Measurements from ENCODE around the gene RALGPS1.

RALGPS1 gene

DNA sequence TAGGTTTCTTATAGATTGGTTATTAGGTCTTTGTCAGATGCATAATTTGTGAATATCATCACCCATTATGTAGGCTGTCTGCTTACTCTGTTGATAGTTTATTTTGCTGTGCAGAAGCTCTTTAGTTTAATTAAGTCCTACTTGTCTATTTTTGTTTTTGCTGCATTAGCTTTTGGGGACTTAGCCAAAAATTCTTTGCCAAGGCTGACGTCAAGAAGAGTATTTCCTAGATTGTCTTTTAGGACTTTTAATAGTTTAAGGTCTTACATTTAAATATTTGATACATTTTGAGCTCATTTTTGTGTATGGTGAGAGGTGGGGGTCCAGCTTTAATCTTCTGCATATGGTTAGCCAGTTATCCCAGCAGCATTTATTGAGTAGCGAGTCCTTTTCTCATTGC, 232.7 kb downstream of the RALGPS1 start:
- H3K4me3 ChIP-seq (ENCODE audit: control insufficient read depth in 1 of 7, extremely low read depth in 1 of 7, insufficient read depth in 4 of 7, low read depth in 2 of 7, low read length in 6 of 7), result no peak overlapping the region
- H3K4me1 ChIP-seq (ENCODE audit: control extremely low read depth in 1 of 4, control insufficient read depth in 4 of 4, insufficient read depth in 4 of 4, low read length in 3 of 4), result no peaks in the 10 kb centered on the region
- POLR2A ChIA-PET, result no interaction called here
- no peak overlapping the region for H3K27ac ChIP-seq (ENCODE audit: insufficient read depth in 1 of 2, low read depth in 1 of 2, low read length in 2 of 2, poor library complexity in 1 of 2, severe bottlenecking in 2 of 2)
- H3K9me3 ChIP-seq (ENCODE audit: control extremely low read depth in 1 of 5, control insufficient read depth in 4 of 5, insufficient read depth in 2 of 5, low read depth in 1 of 5, low read length in 4 of 5), result peaks cover 0 to 2% (median 0%) of the 10 kb centered on the region in 5 experiments
- H3K27me3 ChIP-seq (replicated peaks in 2 of 5; ENCODE audit: control insufficient read depth in 4 of 5, insufficient read depth in 5 of 5, low read length in 4 of 5), result no peaks in the 10 kb centered on the region
- no peak for DNase-seq
- WGBS (ENCODE audit: insufficient coverage), result no CpG with 5 or more reads among the region's 2 CpGs
- no peaks in the 10 kb centered on the region for H3K36me3 ChIP-seq (ENCODE audit: control insufficient read depth in 4 of 4, insufficient read depth in 4 of 4, low read length in 3 of 4)
- CTCF ChIA-PET, result no interaction called here

DNA sequence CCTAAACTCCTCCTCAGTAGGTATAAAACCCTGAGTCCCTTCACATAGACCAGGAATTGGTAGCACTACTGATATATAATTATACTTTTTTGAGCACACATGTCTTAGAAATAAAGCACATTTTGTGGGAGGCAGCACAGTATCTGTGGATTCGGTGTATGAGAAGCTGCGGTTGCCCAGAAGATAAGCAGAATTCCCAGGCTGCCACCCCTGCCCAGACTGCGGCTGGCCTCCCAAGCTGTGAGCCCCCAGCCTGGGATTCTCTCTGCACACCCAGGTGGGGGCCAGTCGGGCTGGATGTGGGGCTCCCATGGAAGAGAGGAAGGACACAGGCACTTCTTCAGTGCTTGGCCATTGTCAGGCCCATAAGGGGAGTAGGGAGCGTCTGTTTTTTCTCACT, 233.4 kb downstream of the RALGPS1 start:
- H3K9me3 ChIP-seq (ENCODE audit: control extremely low read depth in 1 of 5, control insufficient read depth in 4 of 5, insufficient read depth in 2 of 5, low read depth in 1 of 5, low read length in 4 of 5), result peaks cover 0 to 2% (median 0%) of the 10 kb centered on the region in 5 experiments
- H3K36me3 ChIP-seq (ENCODE audit: control insufficient read depth in 4 of 4, insufficient read depth in 4 of 4, low read length in 3 of 4), result no peaks in the 10 kb centered on the region
- no peaks in the 10 kb centered on the region for H3K4me1 ChIP-seq (ENCODE audit: control extremely low read depth in 1 of 4, control insufficient read depth in 4 of 4, insufficient read depth in 4 of 4, low read length in 3 of 4)
- WGBS (ENCODE audit: insufficient coverage), result 96% methylated on average over 4 of the region's 5 CpGs
- H3K27me3 ChIP-seq (replicated peaks in 2 of 5; ENCODE audit: control insufficient read depth in 4 of 5, insufficient read depth in 5 of 5, low read length in 4 of 5), result no peaks in the 10 kb centered on the region
- no peak overlapping the region for H3K4me3 ChIP-seq (ENCODE audit: control insufficient read depth in 1 of 7, extremely low read depth in 1 of 7, insufficient read depth in 4 of 7, low read depth in 2 of 7, low read length in 6 of 7)
- ChIA-PET CTCF (no interaction called here), POLR2A (no interaction called here)
- no peak overlapping the region for H3K27ac ChIP-seq (ENCODE audit: insufficient read depth in 1 of 2, low read depth in 1 of 2, low read length in 2 of 2, poor library complexity in 1 of 2, severe bottlenecking in 2 of 2)
- no peak for DNase-seq

DNA sequence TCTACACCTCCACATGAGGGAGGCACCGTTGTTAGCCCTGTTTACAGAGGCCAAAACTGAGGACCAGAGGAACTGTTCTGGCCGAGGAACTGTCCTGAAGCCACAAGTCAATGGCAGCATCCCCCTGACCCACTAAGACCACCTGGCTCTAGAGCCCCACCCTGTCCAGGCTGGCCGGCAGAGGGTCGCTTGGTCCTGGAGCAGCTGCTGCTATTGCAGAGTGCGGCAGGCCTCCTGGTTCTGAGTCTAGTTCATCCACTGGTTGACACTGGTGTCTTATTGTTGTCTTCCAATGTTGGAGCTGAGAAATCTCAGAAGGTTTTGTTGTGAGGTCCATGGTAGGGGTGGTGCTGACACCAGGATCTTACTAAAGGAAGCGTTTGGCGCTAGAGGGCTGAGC, 234.4 kb downstream of the RALGPS1 start:
- Histone ChIP-seq H3K27me3 (replicated peaks in 2 of 5; ENCODE audit: control insufficient read depth in 4 of 5, insufficient read depth in 5 of 5, low read length in 4 of 5) (no peaks in the 10 kb centered on the region), H3K9me3 (ENCODE audit: control extremely low read depth in 1 of 5, control insufficient read depth in 4 of 5, insufficient read depth in 2 of 5, low read depth in 1 of 5, low read length in 4 of 5) (peaks cover 0 to 2% (median 0%) of the 10 kb centered on the region in 5 experiments), H3K4me3 (ENCODE audit: control insufficient read depth in 1 of 7, extremely low read depth in 1 of 7, insufficient read depth in 4 of 7, low read depth in 2 of 7, low read length in 6 of 7) (no peak overlapping the region), H3K36me3 (ENCODE audit: control insufficient read depth in 4 of 4, insufficient read depth in 4 of 4, low read length in 3 of 4) (no peaks in the 10 kb centered on the region), H3K27ac (ENCODE audit: insufficient read depth in 1 of 2, low read depth in 1 of 2, low read length in 2 of 2, poor library complexity in 1 of 2, severe bottlenecking in 2 of 2) (no peak overlapping the region), H3K4me1 (ENCODE audit: control extremely low read depth in 1 of 4, control insufficient read depth in 4 of 4, insufficient read depth in 4 of 4, low read length in 3 of 4) (no peaks in the 10 kb centered on the region)
- ChIA-PET POLR2A (no interaction called here), CTCF (no interaction called here)
- 100% methylated on average over 4 of the region's 7 CpGs for WGBS (ENCODE audit: insufficient coverage)
- DNase-seq, result no peak

DNA sequence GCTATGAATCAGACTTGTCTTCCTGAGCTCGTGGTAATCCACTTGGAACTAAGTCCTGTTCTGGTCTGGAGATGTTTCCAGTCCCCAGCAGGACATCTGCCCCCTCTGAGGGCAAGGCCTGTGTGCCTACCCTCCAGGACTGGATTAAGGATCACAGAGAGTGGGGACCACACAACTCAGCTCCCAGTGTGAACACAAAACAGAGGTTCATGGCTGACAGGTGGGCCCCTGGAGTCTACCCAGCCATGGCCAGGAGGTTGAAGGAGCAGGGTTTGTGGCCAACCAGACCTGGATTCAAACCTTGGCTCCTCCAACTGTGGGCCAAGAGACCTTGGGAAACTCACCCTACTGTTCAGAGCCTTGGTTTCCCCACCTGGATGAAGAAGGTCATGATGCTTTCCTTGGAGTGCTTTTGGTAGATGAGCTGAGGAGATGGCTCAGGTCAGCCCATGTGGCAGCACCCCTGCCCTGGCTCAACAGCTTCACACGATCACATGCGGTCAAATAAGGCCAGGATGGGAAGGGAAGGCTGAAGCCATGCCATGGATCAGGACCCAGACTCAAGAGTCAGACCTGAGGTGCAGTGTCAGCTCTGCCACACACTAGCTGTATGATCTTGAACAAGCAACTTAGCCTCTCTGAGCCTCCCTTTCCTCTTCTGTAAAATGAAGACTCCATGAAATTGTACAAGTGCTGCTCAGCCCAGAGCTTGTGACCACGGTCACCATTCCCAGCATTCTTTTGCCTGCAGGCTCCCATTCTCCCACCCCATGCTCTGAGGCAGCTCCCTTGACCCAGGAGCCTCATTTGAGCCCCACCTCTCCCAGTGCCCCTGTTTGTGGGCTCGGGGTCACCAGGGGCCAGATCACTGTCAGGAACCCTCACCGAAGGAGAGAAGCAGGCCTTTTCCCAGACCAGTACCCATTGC, 235.1 kb downstream of the RALGPS1 start:
- H3K27me3 ChIP-seq (replicated peaks in 2 of 5; ENCODE audit: control insufficient read depth in 4 of 5, insufficient read depth in 5 of 5, low read length in 4 of 5), result no peaks in the 10 kb centered on the region
- CTCF ChIA-PET, result interaction anchor here (1.2 kb wide), 1 partner anchor 19 kb away, joined by 4 read pairs; no protein-coding TSS in a partner anchor
- no peak overlapping the region for H3K4me3 ChIP-seq (ENCODE audit: control insufficient read depth in 1 of 7, extremely low read depth in 1 of 7, insufficient read depth in 4 of 7, low read depth in 2 of 7, low read length in 6 of 7)
- no peaks in the 10 kb centered on the region for H3K4me1 ChIP-seq (ENCODE audit: control extremely low read depth in 1 of 4, control insufficient read depth in 4 of 4, insufficient read depth in 4 of 4, low read length in 3 of 4)
- no peak overlapping the region for H3K27ac ChIP-seq (ENCODE audit: insufficient read depth in 1 of 2, low read depth in 1 of 2, low read length in 2 of 2, poor library complexity in 1 of 2, severe bottlenecking in 2 of 2)
- POLR2A ChIA-PET, result no interaction called here
- peaks cover 0 to 2% (median 0%) of the 10 kb centered on the region in 5 experiments for H3K9me3 ChIP-seq (ENCODE audit: control extremely low read depth in 1 of 5, control insufficient read depth in 4 of 5, insufficient read depth in 2 of 5, low read depth in 1 of 5, low read length in 4 of 5)
- 86% methylated on average over 6 of the region's 6 CpGs for WGBS (ENCODE audit: insufficient coverage)
- DNase-seq, result no peak
- no peaks in the 10 kb centered on the region for H3K36me3 ChIP-seq (ENCODE audit: control insufficient read depth in 4 of 4, insufficient read depth in 4 of 4, low read length in 3 of 4)

DNA sequence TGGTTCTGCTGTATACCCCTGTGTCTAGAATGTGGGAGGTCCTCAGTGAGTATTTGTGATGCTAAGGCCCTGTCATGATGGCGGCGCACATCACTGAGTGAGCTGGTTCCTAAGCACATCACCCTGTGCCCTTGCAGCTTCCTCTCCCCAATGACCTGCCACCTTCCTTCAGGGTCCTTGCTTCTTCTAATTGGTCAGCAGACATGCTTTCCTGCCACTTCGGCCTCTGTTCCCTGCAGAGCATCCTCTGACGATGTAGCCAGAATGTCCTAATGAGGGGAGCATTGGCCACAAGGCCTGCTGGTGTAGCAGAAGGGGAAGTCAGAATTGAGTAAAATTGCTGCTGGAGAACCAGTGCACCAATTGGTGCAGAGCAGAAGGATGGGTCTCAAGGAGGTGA, 238.9 kb downstream of the RALGPS1 start:
- Histone ChIP-seq H3K27me3 (replicated peaks in 2 of 5; ENCODE audit: control insufficient read depth in 4 of 5, insufficient read depth in 5 of 5, low read length in 4 of 5) (no peaks in the 10 kb centered on the region), H3K9me3 (ENCODE audit: control extremely low read depth in 1 of 5, control insufficient read depth in 4 of 5, insufficient read depth in 2 of 5, low read depth in 1 of 5, low read length in 4 of 5) (peaks cover 0 to 2% (median 0%) of the 10 kb centered on the region in 5 experiments), H3K4me1 (ENCODE audit: control extremely low read depth in 1 of 4, control insufficient read depth in 4 of 4, insufficient read depth in 4 of 4, low read length in 3 of 4) (no peaks in the 10 kb centered on the region), H3K36me3 (ENCODE audit: control insufficient read depth in 4 of 4, insufficient read depth in 4 of 4, low read length in 3 of 4) (no peaks in the 10 kb centered on the region), H3K4me3 (ENCODE audit: control insufficient read depth in 1 of 7, extremely low read depth in 1 of 7, insufficient read depth in 4 of 7, low read depth in 2 of 7, low read length in 6 of 7) (no peak overlapping the region), H3K27ac (ENCODE audit: insufficient read depth in 1 of 2, low read depth in 1 of 2, low read length in 2 of 2, poor library complexity in 1 of 2, severe bottlenecking in 2 of 2) (no peak overlapping the region)
- CTCF ChIA-PET, result no interaction called here
- DNase-seq, result no peak
- POLR2A ChIA-PET, result no interaction called here
- WGBS (ENCODE audit: insufficient coverage), result 100% methylated on average over 3 of the region's 4 CpGs

DNA sequence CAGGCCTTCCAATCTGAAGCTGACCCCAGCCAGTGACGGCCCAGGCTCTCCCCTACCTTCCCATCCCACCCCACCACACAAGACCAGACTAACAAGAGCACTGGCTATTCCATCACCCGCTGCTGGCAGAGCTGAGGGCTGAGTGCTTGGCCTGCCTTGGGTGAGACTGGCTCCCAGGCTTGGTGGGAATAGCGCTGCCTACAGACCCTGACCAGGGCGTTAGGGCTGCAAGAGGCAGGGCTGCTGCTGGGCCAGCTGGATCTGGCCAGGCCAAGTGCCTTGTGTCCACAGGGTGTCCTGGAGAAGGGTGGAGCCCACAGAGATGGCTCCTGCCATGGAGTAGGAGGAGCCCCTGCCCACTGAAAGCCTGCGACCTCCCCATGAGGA, 239.4 kb downstream of the RALGPS1 start:
- POLR2A ChIA-PET, result no interaction called here
- 100% methylated on average over 4 of the region's 5 CpGs for WGBS (ENCODE audit: insufficient coverage)

DNA sequence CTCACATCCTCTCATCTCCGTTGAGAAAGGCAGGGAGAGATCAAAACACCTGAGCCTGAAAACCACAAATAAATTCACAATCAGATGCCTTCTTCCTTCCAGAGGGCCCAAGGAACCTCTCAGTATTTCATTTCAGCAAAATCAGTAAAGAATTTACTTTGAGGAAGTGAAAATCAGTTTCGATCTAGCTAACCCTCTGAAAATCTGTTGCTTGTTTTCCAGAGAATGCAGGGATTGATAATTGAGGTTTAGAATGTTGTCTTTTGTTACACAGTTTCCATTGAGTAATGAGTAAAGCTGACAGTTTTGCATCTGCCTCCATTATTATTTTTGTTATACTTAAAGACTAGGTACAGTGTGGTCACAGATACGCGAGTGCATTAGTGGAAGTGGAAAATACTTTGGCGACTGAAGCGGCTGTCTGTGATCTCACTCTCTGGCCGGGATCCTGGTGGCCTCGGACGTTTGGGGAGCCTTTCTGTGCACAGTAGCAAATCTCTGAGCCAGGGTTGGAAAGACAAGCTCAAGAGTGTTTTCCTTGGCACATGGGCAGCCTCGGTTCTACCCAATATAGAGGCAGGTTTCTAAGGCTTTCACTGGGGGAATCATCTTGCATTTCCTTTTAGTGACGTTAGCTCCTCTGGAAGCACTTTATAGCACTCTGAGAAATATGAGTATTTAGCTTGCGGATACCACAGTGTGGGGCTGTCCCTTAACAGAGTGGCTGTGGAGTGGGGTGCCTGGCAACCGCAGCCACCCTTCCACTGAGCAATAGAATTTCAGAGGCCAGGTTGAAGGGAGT, 240.0 kb downstream of the RALGPS1 start:
- Histone ChIP-seq H3K4me1 (ENCODE audit: control extremely low read depth in 1 of 4, control insufficient read depth in 4 of 4, insufficient read depth in 4 of 4, low read length in 3 of 4) (no peaks in the 10 kb centered on the region), H3K36me3 (ENCODE audit: control insufficient read depth in 4 of 4, insufficient read depth in 4 of 4, low read length in 3 of 4) (no peaks in the 10 kb centered on the region), H3K9me3 (ENCODE audit: control extremely low read depth in 1 of 5, control insufficient read depth in 4 of 5, insufficient read depth in 2 of 5, low read depth in 1 of 5, low read length in 4 of 5) (peaks cover 0 to 2% (median 0%) of the 10 kb centered on the region in 5 experiments), H3K4me3 (ENCODE audit: control insufficient read depth in 1 of 7, extremely low read depth in 1 of 7, insufficient read depth in 4 of 7, low read depth in 2 of 7, low read length in 6 of 7) (no peak overlapping the region), H3K27ac (ENCODE audit: insufficient read depth in 1 of 2, low read depth in 1 of 2, low read length in 2 of 2, poor library complexity in 1 of 2, severe bottlenecking in 2 of 2) (no peak overlapping the region), H3K27me3 (replicated peaks in 2 of 5; ENCODE audit: control insufficient read depth in 4 of 5, insufficient read depth in 5 of 5, low read length in 4 of 5) (no peaks in the 10 kb centered on the region)
- DNase-seq, result no peak
- ChIA-PET CTCF (interaction anchor here (1.7 kb wide), 1 partner anchor 21 kb away, joined by 3 read pairs; no protein-coding TSS in a partner anchor), POLR2A (no interaction called here)
- WGBS (ENCODE audit: insufficient coverage), result 91% methylated on average over 12 of the region's 13 CpGs

More for the DNA sequence above, 239.4 kb downstream of the RALGPS1 start:
- no peaks in the 10 kb centered on the region for H3K36me3 ChIP-seq (ENCODE audit: control insufficient read depth in 4 of 4, insufficient read depth in 4 of 4, low read length in 3 of 4)
- H3K4me3 ChIP-seq (ENCODE audit: control insufficient read depth in 1 of 7, extremely low read depth in 1 of 7, insufficient read depth in 4 of 7, low read depth in 2 of 7, low read length in 6 of 7), result no peak overlapping the region
- H3K27ac ChIP-seq (ENCODE audit: insufficient read depth in 1 of 2, low read depth in 1 of 2, low read length in 2 of 2, poor library complexity in 1 of 2, severe bottlenecking in 2 of 2), result no peak overlapping the region
- no peaks in the 10 kb centered on the region for H3K27me3 ChIP-seq (replicated peaks in 2 of 5; ENCODE audit: control insufficient read depth in 4 of 5, insufficient read depth in 5 of 5, low read length in 4 of 5)
- H3K4me1 ChIP-seq (ENCODE audit: control extremely low read depth in 1 of 4, control insufficient read depth in 4 of 4, insufficient read depth in 4 of 4, low read length in 3 of 4), result no peaks in the 10 kb centered on the region
- H3K9me3 ChIP-seq (ENCODE audit: control extremely low read depth in 1 of 5, control insufficient read depth in 4 of 5, insufficient read depth in 2 of 5, low read depth in 1 of 5, low read length in 4 of 5), result peaks cover 0 to 2% (median 0%) of the 10 kb centered on the region in 5 experiments
- CTCF ChIA-PET, result no interaction called here
- DNase-seq, result no peak
